ENCODE measurements around the gene ZNF620.

- TF ChIP-seq, protein P1, sequence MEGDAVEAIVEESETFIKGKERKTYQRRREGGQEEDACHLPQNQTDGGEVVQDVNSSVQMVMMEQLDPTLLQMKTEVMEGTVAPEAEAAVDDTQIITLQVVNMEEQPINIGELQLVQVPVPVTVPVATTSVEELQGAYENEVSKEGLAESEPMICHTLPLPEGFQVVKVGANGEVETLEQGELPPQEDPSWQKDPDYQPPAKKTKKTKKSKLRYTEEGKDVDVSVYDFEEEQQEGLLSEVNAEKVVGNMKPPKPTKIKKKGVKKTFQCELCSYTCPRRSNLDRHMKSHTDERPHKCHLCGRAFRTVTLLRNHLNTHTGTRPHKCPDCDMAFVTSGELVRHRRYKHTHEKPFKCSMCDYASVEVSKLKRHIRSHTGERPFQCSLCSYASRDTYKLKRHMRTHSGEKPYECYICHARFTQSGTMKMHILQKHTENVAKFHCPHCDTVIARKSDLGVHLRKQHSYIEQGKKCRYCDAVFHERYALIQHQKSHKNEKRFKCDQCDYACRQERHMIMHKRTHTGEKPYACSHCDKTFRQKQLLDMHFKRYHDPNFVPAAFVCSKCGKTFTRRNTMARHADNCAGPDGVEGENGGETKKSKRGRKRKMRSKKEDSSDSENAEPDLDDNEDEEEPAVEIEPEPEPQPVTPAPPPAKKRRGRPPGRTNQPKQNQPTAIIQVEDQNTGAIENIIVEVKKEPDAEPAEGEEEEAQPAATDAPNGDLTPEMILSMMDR (IDR thresholded peaks at IDR 0.05) = no peak
- no peak for TF ChIP-seq POLR2A (IDR thresholded peaks at IDR 0.05; ENCODE audit: low read depth)
Measured at GRCh38 chr3:40456279-40456939, 49.4 kb upstream of the ZNF620 start.
